ENCODE measurements around the gene BCL2.

GRCh38 chr18:63189817-63190216 is 129.8 kb downstream of the BCL2 start:
- TF ChIP-seq CTCF (conservative IDR thresholded peaks at IDR 0.05) = no peak
- no peak for TF ChIP-seq ZFX (IDR thresholded peaks at IDR 0.05)

Data from C4-2B (cell line).